Brain microvascular endothelial cell (primary cell): ENCODE measurements around the gene DACT2.

Experiments
- DNase-seq: peaks from one replicate; pipeline ENCODE4 v3.0.0-alpha.2; 2020
- H3K27ac ChIP-seq: fragments of 250-450 bp; sonication (Bioruptor Pico); 2 replicates; pipeline ENCODE4 v1.5.1; 2020; ENCODE audit warnings: mild to moderate bottlenecking, moderate library complexity
- H3K27me3 ChIP-seq: fragments of 250-450 bp; sonication (Bioruptor Pico); replicated peaks from 2 replicates; pipeline ENCODE4 v1.5.1; 2020; ENCODE audit warnings: mild to moderate bottlenecking
- H3K36me3 ChIP-seq: fragments of 250-450 bp; sonication (Bioruptor Pico); replicated peaks from 2 replicates; pipeline ENCODE4 v1.5.1; 2020; ENCODE audit warnings: mild to moderate bottlenecking
- H3K4me3 ChIP-seq: 2 replicates; pipeline ENCODE4 v1.5.1; 2011; ENCODE audit warnings: low read depth, mild to moderate bottlenecking, control low read depth, low read length, moderate library complexity
- CTCF ChIP-seq: IDR thresholded peaks from 2 replicates; pipeline ENCODE4 v1.5.1; 2011; ENCODE audit warnings: low read depth, mild to moderate bottlenecking, moderate library complexity, low read length, control low read depth, inconsistent platforms; ENCODE audit errors: missing control alignments
- in situ Hi-C: cut with HindIII; loops from 2 replicates; pipeline ENCODE4 v1.10.0; 2017; ENCODE audit warnings: low sequenced_read_pairs, low pct_ligation_motif_present

Gene DACT2

GRCh38 chr6:168276576-168277273 is 42.9 kb downstream of the DACT2 start:
- no peaks in the 10 kb centered on the region for H3K36me3 ChIP-seq
- no peak overlapping the region for H3K4me3 ChIP-seq
- in situ Hi-C loops, result no loop called here
- no peak for TF ChIP-seq CTCF
- DNase-seq, result no peak
- H3K27ac ChIP-seq, result no peak overlapping the region
- no peaks in the 10 kb centered on the region for H3K27me3 ChIP-seq

- Histone ChIP-seq H3K27me3 (no peaks in the 10 kb centered on the region), H3K4me3 (no peak overlapping the region), H3K36me3 (no peaks in the 10 kb centered on the region), H3K27ac (no peak overlapping the region)
- in situ Hi-C loops, result no loop called here
- TF ChIP-seq CTCF, result no peak
- no peak for DNase-seq
These were observed 44.4 kb downstream of the DACT2 start for GRCh38 chr6:168275168-168275567.

- TF ChIP-seq CTCF, result no peak
- no peaks in the 10 kb centered on the region for H3K36me3 ChIP-seq
- DNase-seq, result no peak
- no peak overlapping the region for H3K4me3 ChIP-seq
- in situ Hi-C loops, result no loop called here
- no peaks in the 10 kb centered on the region for H3K27me3 ChIP-seq
- no peak overlapping the region for H3K27ac ChIP-seq
These were observed 45.3 kb downstream of the DACT2 start for GRCh38 chr6:168274037-168274952.

- Histone ChIP-seq H3K27ac (no peak overlapping the region), H3K27me3 (no peaks in the 10 kb centered on the region), H3K4me3 (no peak overlapping the region), H3K36me3 (no peaks in the 10 kb centered on the region)
- in situ Hi-C loops, result no loop called here
- DNase-seq, result no peak
- TF ChIP-seq CTCF, result no peak
These were observed 46.0 kb downstream of the DACT2 start for GRCh38 chr6:168273441-168274036.

GRCh38 chr6:168272415-168273325 is 46.9 kb downstream of the DACT2 start:
- H3K36me3 ChIP-seq, result no peaks in the 10 kb centered on the region
- H3K27me3 ChIP-seq, result no peaks in the 10 kb centered on the region
- no peak for DNase-seq
- in situ Hi-C loops, result no loop called here
- H3K27ac ChIP-seq, result no peak overlapping the region
- no peak for TF ChIP-seq CTCF
- no peak overlapping the region for H3K4me3 ChIP-seq
